HG02852 (cell line): ENCODE data around the gene GALNT18.

ENCODE experiments used
- ATAC-seq: cut with Tn5 transposase; IDR thresholded peaks from one replicate; pipeline ENCODE4 v1.9.1; 2021; ENCODE audit warnings: mild to moderate bottlenecking, moderate library complexity; ENCODE audit not compliant: unreplicated experiment

GALNT18 gene

DNA sequence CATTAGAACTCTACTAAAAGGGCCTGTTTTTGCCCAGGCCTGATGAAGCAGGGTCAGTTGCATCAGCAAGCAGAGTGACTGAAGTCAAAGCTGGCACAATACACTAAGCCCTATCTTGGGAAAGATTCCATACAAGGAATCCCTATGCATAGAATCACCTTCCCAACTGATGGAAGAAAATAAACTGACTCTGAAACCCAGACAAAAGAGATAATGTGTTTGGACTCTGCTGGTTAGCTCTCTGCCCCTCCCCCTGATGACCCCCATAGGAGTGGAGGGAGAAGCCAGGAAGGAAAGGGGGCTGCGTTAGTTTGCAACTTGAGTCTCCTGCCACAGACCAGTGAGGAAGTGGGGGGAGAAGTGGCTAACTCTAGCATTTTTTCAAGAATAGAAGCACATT, 32.9 kb downstream of the GALNT18 start:
- ATAC-seq, result no peak

DNA sequence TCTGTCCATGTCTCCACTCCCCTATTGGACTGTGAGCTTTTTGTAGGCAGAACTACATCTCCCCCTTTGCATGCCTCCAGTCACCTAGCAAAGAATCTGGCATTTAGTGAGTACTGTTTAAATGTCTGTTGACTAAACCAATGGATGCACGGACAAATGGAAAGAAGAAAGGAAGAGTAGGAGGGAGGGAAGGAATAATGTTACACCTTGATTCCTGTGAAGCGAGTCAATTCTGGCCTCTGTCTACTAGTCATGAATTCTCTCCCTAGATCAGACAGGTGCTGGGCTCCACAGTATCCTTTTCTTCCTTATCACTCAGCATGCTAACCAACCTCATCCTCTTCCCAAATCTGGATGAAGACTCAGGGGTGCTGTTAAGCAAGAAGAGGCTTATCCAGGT, 33.6 kb downstream of the GALNT18 start:
- no peak for ATAC-seq

GRCh38 chr11:11587122-11587521, 34.7 kb downstream of the GALNT18 start:
- no peak for ATAC-seq

- no peak for ATAC-seq
These were observed 35.3 kb downstream of the GALNT18 start for GRCh38 chr11:11586465-11586864.

GRCh38 chr11:11584937-11585336, 36.9 kb downstream of the GALNT18 start:
- no peak for ATAC-seq

DNA sequence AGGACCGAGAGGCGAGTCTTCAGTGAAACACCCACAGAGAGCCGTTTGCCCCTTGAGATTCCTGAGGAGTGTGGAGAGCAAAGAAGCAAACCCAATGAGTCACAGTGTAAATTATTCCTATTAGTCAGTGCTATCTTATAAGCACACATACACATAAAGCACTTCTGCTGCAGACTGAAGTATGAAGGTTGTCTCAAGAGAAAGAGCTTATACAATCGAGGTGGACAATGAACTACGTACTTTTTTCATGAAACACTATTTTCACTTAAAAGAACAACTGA, 37.3 kb downstream of the GALNT18 start:
- ATAC-seq, result no peak

DNA sequence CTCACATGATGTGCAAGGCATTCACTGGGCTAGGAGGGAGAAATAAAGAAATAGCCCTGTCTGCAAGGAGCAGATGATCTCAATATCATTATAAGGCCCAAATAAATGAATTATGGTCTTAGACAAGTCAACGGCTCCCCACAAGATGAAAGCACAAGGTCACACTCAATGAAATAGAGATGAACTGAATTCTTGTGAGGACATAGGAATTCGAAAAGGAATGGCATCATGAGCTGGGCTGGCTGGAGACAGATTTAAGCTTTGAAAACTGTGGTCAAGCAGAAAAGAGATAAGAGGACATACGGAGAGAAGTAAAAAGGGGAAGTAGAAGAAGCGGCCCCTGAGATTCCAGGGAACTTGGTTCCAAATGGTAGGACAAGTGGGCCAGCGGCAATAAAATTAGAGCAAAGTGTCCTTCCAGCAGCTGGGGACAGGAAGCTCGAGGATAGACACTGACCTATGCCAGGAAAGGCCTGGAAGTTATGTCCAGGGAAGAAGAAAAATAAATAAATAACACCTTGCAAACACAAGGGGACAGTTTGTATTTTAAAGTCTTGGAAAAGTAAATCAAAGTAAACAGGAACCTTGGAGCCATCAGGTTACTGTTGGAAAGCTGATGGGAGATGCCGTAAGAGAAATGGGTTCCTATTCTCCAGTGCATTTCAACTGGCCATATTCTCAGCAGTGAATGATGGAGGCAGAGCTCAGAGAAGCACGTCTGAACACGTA, 37.8 kb downstream of the GALNT18 start:
- no peak for ATAC-seq

GRCh38 chr11:11582011-11582701, 39.6 kb downstream of the GALNT18 start:
- no peak for ATAC-seq

- no peak for ATAC-seq
These were observed 40.3 kb downstream of the GALNT18 start for GRCh38 chr11:11581481-11581880.

DNA sequence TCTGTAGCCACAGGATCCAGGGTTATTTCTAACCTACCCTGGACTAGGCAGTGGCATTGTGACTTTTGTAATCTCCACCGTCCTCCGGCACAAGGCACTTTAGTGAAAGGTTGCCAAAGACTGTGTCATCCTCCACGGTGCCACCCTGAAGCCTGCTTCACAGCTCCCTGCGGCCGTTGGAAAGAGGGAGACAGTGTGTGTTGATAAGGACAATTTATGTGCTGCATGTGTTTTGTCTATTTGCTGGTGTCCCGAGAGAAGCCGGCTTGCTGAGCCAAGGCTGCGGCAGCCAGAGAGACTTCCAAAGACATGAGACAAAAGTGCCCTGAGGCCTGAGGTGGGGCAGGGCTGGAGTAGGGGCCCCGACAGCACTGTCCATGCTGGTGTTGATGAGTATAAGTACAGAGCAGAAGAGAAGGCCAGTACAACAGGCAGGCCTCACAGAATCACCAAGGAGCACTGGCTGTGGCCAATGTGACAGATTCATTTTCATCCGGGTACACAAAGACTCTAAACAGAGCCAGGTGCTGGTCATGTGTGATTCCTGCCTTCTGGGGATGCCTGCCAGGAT, 40.9 kb downstream of the GALNT18 start:
- no peak for ATAC-seq

GRCh38 chr11:11580012-11580411, 41.8 kb downstream of the GALNT18 start:
- ATAC-seq, result no peak

DNA sequence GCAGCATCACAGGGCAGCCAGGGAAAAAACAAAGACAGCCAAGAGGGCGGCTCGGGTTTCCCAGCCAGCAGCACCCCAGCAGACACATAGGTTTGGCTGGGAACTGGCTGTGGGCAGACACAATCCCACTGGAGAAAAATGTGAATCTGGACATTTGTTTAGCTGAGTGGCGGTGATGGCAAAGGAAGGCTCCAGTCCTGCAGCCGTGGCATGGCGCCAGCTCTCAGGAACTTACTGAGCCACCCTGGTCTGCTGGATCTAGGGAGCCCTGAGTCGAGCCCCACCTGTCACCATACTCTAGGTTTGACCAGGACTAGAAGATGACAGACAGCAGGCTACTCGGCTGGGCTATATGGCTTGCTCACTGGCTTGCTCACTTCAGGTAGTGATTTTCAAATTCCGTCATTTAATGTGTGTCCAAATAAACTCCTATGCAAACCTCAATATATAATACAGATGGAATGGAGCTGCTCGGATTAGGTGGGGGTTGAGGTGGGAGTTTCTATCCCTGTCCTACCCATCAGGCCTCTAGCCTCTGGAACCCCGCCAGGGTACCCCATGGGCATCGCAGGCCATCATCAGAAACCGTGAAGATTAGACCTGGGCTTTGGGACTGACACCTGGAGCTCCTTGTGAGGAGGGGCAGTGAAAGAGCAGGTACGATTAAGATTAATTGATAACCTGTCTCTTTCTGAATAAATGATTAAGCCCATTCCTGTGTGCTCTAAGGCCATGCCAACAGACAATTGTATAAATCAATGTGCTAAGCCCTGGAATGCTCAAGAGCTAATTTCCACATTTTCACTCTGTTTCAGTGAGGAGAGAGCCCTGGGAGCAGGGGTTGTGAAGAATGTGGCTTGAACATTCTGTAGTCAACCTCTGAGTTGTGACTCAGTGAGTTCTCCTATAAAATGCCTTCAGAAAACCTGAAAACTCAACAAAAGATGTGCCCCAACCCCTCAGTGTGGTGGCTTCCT, 42.5 kb downstream of the GALNT18 start:
- no peak for ATAC-seq

DNA sequence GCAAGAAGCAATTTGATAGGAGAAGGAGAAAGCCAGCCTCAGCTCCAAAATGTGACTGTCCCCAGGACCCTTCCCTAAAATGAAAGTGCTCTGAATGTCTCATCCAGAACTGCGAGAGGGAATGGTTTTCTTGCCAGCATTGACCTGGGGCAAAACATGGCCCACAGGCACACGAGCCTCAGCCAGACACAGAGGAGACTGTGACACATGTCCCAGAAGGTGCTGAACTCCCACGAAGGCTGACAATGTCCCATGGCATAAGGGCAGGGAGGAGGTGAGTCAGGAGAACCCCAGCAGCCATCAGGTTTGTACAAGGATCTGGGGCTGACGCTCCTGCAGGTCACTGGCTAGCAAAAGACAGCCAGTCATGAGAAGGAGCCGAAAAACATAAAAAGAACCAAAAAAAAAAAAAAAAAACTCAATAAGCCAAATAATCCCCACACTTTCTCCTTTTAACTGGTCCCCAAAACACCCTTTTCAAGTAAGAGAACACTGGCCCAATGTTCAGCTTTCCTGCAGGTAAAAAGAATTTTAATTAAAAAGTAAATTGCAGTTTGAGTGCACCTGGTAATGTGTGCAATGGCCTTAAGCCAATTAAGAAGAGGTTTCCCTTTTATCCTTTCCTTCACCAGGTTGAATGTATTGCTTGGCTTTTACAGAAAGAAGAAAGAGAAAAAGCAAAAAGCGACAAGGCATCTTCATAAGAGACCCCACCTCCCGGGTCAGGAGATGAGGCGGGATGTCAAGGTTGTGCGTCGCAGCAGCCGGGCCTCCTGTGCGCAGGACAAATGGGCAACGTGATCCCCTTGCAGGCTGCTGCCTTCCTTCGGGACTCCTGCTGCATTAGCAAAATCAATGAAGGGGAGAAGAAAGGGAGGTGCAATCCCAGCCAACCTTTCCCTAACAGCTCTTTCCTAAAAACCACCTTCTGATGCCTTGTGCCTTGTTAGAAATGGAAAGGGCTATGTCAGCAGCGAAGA, 43.6 kb downstream of the GALNT18 start:
- no peak for ATAC-seq

DNA sequence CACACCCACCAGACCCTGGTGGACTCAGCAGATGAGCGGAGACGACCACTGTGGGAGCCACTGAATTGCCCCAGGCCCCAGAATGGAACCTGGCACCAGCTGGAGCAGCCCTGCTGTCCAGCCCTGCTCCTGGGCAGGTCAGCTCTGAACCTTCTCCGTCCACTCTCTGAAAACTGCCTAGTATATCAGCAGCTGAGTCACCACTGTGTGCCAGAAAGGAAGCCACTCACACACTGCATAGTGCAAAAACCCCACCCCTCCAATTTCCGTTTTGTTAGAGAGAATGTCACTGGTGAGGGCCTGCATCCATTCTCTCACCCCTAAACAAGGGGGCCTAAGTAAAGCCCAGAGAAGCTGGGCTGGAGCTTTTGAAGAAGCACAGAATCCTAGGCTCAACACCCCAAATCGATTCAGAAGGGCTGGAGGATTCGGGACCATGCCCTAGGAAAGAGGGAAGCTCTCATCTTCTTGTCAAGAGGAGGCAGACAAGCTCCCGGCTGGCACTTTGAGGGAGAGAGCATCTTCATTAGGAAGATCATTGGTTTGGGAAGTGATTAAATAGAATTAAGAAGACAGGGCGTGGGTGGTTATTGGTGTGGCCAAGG, 44.5 kb downstream of the GALNT18 start:
- no peak for ATAC-seq

- ATAC-seq, result no peak
These were observed 47.2 kb downstream of the GALNT18 start for GRCh38 chr11:11574373-11575287.

DNA sequence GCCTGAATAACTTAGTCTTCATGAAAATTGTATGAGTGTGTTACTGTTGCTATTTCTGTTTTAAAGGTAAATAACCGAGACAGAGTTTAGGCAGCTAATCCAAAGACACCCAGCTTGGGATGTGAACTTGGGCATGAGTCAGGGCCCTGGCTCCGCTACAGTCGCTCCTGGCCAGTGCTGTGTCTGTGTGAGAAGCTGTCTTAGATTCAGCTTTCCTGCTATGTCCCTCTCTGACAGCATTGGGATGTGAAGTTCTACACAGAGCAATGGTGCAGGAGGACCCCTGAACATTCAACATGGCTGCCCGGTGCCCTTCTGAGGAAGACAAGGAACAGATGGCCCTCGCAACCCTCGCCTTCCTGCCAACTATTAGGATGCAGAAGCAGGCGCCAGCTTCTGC, 49.4 kb downstream of the GALNT18 start:
- ATAC-seq, result no peak

DNA sequence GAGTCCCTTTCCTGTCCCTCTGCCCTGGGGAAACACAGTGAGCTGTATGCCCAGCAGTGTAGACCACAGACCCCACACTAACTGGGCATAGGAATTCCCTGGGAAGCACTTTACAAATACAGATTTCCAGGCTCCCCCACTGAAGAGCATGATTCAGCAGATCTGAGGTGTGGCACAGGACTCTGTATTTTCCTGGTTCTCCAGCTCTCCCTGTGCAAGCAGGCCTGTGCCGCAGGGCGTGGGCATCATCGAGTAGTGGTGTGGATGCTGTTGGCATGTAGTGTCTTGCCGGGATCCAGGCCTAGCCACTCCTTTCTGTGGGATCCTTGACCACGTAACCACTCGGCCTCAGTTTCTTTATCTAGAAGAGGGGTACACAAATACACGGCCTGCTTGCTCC, 49.9 kb downstream of the GALNT18 start:
- ATAC-seq, result no peak

DNA sequence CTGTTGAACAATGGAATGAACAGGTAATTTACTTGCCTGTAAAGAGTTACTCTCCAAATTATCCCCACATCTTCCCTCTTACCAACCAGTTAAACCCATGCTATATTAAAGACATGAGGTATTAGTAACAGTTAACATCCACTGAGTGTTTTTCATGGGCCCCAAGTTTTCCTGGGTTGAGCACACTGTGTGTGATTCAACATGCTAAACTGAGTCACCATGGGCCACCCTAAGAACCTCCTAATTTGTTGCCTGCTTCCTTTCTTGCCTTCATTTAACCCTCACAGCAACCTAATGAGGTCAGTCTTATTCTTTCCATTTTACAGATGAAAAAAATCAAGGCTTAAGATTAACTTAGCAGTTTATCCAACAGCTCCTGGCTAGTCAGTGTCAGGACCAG, 51.0 kb downstream of the GALNT18 start:
- ATAC-seq, result no peak
